DLD1 (cell line): ENCODE results near the gene TPST2.

Experiments used
- in situ Hi-C: cut with HindIII; loops from 2 replicates; pipeline ENCODE4 v1.10.0; 2017; ENCODE audit warnings: low sequenced_read_pairs

TPST2 gene

DNA sequence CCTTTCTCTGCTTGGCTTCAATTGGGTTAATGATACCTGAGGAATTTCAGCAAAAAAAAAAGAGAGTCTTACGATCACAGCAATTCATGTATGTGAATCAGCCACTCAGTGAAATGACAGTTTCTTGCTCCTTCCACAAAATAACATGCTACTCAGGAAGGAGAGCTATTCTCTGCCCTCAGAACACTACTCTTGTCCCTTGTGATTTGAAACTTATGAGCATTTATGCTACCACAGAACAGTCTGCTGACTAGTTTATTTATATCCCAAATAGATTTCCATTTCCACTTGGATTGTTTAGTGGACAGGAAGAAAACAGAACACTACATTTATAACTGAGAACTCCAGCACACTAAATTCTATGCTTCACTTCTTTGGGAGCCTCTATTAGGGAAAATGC lies 86.2 kb downstream of the TPST2 start:
- in situ Hi-C loops, result no loop called here

DNA sequence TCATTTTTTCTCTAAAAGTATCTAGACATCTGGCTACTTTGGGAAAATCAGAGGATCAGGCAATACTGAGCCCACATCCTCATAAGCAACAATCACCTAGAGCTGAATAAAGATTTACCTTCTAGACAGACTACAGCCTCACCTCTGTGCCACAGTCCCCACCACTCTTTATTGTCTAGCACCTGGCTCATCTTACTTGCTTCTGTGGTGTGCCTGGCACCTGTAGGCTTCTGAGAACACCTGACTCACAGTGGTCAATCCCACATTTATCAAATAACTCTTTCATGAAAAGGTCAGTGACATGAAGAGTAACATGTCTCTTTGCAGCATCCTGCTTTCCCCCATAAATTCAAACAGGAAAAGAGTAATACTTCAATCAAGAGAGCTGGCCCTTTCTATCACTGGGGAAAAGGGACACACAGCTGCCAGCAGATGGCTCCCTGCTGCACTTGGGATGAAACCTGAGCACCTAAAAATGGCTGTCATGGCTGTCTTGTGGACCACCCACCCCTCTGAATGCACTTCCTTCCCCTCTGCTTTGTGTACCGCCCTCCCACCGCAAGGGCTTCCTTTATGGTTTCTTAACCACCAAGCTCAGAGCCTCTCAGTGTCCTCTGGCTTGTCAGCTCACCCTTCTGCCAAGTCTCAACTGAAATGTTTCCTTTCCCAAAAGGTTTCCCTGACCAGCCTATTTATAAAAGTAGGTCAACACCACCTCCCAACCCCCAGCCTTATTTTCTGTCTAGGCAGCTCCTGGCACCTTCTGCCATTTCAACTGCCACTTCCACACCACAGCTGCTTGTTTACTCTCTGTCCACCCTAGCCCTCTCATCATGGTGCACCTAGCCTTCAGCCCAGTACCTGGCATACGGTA lies 87.0 kb downstream of the TPST2 start:
- in situ Hi-C loops, result no loop called here

DNA sequence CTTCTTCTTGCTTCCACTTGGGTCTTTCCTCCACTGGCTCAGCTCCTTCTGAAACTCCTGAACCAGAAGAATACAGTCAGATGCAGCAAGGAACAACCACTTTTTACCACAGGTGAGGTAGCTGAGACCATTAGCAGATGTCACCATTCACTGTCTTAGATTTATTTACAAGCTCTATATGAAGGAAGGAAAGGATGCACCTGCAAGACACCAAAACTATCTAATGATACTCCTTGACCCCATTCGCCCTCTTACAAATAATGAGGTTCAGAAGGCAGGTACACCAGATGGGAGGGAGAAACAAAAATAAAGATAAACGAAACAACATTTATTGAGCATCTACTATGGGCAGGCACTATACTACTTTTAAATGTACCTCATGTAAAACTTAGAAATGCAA lies 87.9 kb downstream of the TPST2 start:
- in situ Hi-C loops, result no loop called here

DNA sequence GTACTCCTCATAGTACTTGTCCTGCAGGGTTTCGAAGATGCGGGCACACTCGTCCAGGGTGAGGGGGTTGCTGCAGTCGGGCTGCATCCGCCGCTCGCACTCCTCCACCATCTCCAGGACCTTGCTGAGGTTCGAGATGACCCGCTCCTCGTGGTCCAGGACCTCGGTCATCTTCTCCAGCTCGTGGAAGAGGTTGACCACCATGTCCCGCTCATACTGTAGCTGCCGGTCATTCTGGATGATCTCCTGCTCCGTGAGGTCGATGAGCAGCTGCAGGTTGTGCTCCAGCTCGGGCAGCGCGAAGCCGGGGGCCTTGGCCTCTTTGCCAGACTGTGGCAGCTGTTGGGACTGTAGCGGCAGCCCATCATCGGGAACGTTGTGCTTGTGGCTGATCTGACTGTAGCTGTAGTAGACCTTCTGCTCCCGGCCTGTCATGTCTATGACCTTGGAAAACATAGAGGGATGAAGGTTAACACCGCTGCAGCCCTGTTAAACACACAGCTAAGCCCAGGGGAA lies 90.7 kb downstream of the TPST2 start:
- in situ Hi-C loops, result no loop called here

DNA sequence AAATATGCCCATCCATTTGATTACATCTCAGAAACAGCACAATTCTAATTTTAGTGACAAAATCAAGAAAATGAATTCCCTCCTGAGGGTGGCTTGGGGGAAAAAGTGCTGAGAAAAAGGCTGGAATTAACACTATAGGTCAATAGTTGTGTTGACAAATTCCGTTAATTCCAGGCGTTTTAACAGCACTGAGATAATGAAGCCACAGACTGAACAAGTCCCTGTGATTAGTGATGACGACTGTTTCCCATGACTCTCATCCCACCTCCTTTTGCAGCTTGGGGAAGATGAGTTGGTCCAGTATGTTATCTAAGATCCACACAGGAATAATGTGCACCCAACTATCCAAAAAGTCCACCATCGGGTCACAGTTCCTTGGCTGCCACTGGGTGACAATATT lies 93.5 kb downstream of the TPST2 start:
- in situ Hi-C loops, result no loop called here

DNA sequence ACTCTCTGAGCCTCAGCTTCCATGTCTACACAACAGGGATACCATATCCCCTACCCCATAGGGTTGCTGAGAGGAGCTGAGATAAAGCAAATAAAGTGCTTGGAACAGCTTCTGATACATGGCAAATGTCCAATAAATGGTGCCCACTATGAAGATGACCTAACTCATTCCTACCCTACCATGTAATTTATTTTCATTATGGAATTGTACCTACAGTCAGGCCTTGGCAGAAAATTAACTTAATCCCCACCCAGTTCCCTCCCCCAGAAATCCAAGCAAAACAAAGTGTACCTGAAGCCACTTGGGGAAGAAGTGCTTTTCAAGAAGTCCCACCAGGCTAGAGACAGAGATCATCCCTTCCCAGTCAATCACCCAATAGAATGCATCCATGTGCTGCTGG lies 95.4 kb downstream of the TPST2 start:
- in situ Hi-C loops, result no loop called here

DNA sequence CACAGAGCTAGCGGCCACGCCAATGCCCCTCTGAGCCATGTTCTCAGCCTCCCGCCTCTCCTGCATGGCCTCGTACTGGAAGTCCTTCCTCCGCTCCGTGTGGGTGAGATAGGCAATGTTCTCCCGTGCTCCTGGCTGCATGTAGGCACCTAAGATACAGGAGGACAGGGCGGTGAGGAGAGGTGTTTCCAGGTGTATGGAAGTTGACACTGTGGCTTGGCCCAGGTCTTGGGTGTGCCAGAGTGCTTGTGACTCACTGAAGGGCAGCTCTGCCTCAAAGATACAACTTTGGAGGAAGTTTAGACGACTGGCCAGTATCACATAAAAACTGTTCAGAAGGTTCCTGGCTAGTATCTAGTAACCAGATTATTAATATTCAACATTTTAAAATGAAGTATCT lies 97.7 kb downstream of the TPST2 start:
- in situ Hi-C loops, result no loop called here

DNA sequence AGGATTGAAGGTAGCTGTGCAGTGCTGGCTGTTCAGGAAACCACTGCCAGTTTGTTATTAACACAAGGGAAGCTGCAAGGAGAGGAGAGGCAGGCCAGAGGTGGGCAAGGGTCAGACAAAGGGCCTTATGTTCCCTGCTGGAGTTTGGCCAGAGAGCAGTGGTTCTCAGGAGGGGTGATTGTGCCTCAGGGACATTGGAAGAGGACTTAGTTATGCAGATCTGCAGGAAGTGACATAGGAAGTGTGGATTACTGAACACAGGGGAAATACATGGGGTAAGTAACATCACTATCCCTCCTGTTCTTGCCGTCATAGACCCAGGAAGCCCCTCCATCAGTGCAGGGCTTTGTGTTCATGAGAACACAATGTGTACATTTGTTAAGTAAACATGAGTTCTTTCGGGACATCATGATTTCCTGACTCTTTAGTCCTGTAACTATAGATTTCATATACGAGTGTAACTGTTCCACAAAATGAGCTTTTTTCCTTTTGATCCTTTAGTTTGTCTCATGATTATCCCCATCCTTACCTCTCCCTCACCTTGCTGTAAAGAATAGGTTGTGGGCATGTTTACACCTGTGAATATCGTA lies 100.4 kb downstream of the TPST2 start:
- in situ Hi-C loops, result no loop called here

DNA sequence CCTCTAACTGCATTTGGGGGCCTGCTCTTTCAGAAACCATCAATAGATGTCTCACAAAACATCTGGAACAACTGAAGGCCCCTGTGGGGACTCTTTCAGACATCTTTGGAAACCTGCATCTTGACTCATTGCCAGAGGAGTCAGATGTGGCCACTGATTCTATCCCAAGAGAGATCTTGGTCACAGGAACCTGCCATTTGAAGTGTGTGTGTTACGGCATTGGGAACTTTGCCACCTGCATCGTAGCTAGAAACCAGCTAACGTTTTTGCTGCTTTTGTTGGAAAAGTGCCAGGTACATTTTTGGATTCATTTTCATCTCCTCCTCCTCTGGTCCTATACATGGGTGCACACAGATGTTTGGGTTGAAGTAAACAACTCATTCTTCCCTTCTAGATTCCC lies 101.9 kb downstream of the TPST2 start:
- in situ Hi-C loops, result no loop called here

DNA sequence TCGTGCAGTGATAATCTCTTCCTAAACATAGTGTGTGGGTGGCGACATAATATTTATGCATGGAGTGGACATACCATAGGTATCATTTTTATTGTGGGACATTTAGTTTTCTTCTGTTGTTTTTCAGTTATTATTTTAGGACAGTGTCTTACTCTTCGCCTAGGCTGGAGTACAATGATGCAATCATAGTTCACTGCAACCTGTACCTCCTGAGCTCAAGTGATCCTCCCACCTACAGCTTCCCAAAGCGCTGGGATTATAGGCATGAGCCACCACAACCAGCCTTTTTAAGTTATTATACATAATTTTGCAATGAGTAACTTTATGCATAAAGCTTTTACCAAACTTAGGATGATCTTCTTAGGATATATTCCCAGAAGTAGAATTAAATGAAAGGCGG lies 103.5 kb downstream of the TPST2 start:
- in situ Hi-C loops, result no loop called here

DNA sequence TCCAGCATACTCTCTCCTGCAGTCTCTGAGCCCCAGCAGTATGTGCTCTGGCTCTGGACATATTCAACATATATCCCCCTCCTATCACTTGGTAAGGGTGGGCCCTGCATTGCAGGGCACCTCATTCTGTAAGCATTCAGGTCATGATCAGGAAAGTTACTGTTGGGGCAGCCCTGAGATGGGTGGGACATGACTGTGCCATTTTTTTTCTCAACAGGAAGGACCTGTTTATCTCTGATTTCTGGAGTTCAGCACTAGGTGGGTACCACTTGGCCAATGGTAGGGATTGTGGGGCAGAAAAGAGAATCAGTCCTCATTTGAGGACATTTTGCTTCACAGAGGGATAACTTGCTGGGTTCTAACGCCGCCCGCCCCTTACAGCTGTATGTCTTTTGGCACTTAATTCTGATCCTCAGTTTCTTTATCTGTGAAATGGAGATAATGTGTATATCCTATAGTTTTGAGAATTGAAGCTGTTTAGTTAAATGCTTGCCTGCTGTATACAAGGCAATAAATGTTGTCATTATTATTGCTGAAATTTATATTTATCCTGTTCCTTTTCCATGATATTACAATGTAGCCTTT lies 104.0 kb downstream of the TPST2 start:
- in situ Hi-C loops, result no loop called here

DNA sequence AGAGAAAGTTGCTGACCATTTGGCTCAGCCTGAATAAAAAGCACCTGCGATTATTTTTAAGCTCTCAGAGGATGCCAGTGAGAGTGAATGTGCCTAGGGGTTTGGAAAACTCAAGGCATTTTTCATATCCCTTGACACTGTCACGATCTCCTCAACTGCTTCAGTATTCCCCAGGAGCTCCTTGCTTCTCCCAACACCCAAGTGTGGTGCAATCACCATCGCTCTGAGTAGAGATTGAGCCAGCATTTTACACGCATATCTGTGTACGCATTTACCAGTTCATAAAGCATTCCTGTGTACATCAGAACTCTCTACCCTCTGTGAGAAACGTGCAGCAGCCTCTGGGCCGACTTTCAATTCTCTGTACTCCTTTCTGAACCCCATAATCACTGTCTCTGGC lies 104.9 kb downstream of the TPST2 start:
- in situ Hi-C loops, result no loop called here

DNA sequence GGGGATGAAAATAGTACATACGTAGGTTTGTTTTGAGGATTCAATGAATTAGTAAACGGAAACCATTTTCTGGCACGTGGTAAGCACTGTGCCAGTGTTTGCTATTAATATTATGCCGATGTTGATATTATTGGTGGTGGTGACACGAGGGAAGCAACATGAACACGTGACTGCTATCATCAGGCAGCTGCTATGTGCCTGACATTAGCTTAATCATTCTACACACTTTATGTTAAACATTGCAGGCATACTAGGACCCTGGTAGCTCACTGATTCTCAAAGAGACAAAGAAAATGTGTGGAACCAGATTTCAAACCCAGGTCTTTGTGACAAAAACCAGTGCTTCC lies 105.6 kb downstream of the TPST2 start:
- in situ Hi-C loops, result no loop called here

DNA sequence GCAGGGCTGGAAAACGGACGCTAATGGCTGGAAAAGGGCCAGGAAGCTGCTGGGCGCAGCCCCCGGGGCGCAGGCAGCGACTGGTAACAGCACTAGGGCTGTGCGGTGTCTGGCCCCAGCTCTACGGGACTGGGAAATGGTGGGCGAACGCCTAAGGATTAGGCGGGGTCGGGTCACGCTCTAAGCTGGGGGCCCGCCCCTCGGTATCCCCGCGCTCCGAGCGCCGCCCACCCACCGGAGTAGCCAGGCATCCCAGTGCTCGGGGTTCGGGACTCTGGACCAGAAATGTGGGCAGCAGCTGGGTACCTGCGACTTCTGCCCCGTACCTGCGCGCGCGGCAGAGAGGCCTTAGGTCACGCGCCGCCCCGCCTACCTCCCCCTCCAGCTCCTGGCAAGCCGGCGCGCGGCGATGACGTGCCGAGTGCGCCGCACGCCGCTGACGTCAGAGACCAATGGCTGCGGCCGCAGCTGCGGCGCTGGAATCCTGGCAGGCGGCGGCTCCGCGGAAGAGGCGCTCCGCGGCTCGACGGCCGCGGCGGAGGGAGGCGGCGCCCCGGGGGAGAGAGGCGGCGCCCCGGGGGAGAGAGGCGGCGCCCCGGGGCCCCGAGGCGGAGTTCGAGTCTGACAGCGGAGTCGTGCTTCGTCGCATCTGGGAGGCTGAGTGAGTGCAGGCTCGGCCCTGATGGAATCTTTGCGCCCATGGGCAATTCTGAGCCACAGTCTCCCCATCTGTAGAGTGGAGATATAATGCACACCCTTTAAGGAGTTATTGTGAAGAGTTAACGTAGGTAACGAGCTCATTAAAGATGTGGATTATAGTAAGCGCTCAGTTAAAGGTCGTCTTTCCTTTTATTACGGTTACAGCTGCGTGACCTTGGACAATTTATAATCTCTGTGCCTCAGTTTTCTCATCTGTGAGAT lies 106.2 kb downstream of the TPST2 start, which contains the start of the genes HPS4 and SRRD:
HPS4 (minus strand) TSS at position 345 of the 921 bp plus-strand sequence. CDS start 2,021 bp downstream, outside the sequence.
SRRD (plus strand) TSS at position 439 of the 921 bp plus-strand sequence; CDS start at position 453, 14 bp downstream.
- in situ Hi-C loops, result no loop called here

DNA sequence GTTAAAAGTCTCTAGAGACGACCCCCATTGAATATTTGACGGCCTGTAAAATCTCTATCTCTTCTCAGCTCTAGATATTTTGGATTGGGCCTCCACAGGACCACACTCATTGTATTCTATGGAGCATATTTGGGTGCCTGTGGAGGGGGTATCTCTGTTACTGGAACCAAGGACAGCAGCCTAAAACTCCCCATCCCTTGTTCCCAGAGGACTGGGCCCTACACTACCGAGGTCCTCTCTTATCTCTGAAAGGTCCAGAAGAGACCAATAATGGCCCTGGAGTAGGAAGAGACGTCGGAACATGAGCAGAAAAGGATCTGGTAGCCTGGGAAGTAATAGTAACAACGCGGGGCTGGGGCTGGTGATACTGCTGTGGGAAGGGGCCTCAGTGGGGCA lies 106.9 kb downstream of the TPST2 start:
- in situ Hi-C loops, result no loop called here

DNA sequence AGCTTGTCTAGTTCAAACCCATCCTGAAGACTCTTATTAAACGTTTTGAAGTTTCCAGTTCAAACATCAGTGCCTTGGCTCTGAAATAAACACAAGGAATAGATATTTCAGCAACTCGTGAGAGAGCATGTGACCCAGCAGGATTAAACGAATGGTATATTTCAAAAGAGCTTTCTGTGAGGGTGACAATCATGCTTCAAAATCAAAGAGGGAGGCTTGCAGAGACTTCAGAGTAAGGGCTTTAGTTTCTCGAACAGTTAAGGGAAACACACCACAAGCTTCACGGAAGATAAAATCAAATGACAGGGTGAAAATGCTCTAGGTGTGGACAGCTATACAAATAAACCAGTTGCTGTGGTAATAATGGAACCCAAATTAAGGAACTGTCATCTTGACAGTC lies 107.8 kb downstream of the TPST2 start:
- in situ Hi-C loops, result no loop called here

DNA sequence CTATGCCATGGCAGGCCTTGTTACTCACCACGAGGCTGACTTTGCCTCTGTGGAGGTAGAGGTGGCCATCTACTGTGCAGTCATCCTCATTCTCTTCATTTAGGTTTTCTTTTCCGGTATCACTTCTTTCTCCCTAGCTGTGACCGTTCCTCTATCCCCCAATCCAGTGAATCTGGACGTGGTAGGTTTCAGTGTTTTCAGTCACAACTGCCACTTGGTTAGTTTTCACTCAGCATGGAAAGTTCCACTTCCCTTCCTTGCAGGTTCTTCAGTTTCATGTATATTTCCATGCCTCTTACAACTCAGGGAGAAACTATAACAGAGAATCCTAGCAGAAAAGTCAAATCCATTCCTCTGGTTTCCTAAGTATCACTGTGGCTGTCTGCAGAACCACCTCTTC lies 108.2 kb downstream of the TPST2 start:
- in situ Hi-C loops, result no loop called here

DNA sequence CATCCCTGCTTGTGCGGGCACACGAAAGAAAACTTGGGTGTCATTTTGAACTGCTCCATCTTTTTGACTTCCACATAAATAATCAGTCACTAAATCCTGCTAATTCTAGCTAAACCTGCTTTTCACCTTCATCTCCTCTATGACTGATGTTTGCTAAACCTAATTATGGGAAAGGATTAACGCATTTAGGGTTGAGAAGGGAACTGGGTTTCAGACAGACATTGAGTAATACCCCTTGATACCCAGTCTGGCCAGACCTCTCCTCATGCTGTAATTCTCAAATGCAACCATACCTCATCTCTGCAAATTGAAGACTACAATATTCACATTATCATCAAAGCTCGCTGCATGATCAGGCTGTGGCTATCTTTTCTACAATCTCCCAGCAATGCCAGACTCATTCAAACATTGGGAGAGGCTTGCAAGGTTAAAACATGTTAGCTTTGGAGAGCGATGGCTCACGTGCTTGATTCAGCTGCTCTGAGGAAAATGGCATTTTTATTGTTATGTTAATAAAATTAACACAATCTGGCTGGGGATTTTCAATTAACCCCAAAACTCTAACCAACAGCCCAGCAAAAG lies 108.7 kb downstream of the TPST2 start:
- in situ Hi-C loops, result no loop called here

DNA sequence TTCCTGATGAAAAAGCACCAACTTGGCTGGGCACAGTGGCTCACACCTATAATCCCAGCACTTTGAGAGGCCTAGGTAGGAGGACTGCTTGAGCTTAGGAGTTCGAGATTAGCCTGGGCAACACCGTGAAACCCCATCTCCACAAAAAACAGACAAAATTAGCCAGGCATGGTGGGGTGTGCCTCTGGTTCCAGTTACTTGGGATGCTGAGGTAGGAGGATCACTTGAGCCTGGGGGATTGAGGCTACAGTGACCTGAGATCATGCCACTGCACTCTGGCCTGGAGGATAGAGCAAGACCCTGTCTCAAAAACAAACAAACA lies 109.4 kb downstream of the TPST2 start:
- in situ Hi-C loops, result no loop called here

DNA sequence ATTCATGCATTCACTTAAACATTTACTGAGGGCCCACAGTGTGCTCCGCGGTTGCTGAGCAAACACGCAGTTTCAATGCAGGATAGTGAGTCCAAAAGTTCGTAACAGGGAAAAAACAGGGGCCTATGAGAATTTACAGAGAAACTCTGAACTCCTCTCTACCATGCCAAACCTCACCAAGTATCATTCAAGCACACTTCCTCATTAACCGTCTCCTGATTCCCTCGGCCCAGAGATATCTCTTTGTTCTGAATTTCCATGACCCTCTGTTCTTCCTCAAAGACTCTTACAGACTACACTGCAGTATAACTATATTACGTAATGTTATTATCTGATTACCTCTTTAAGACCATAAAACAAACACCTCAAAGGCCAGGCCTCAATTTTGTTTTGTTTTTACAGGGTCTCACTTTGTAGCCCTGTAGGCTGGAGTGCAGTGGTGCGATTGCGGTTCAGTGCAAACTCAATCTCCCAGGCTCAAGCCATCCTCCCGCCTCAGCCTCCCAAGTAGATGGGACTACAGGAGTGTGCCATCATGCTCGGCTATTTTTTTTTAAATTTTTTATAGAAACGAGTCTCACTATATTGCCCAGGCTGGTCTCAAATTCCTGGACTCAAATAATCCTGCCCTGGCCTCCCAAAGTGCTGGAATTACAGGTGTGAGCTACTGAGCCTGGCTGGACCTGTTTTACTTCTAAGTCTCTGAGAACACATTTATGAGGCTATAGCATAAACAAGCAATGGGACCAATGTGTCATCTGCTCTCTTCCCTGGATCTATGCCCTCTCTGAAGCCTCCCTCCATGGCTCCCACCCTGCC lies 109.9 kb downstream of the TPST2 start:
- in situ Hi-C loops, result no loop called here
